ENCODE data around the gene EPHA10.
"Not testable (repeated sequence)": the region's sequence is repeated elsewhere in the genome, so short reads cannot be mapped to it uniquely, and the experiment has no call there.

The EPHA10 gene

GRCh38 chr1:37708471-37708870 is 56.4 kb downstream of the EPHA10 start:
- no peak for DNase-seq

GRCh38 chr1:37705399-37705798 is 59.5 kb downstream of the EPHA10 start:
- no peak for DNase-seq

- DNase-seq = no peak
Observed at GRCh38 chr1:37704966-37705365, 60.0 kb downstream of the EPHA10 start.

DNA sequence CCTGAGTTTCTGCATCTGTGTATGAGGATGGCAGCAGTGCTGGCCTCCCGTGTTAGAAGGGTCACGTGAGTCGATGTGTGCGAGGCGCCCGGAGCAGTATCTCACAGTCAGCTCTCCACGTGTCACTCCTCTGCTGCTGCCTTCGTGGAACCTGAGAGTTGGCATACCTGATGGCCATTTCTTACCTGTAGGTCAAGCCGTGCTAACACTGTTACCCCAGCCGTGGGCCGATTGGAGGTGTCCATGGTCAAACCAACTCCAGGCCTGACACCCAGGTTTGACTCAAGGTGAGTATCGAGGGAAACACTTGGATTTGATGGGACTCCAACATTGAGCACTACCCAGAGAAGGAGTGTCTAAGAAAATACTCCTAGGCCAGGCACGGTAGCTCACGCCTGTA is 61.9 kb downstream of the EPHA10 start:
- DNase-seq = no peak

- DNase-seq = no peak
Observed at GRCh38 chr1:37701051-37701450, 63.9 kb downstream of the EPHA10 start.

DNA sequence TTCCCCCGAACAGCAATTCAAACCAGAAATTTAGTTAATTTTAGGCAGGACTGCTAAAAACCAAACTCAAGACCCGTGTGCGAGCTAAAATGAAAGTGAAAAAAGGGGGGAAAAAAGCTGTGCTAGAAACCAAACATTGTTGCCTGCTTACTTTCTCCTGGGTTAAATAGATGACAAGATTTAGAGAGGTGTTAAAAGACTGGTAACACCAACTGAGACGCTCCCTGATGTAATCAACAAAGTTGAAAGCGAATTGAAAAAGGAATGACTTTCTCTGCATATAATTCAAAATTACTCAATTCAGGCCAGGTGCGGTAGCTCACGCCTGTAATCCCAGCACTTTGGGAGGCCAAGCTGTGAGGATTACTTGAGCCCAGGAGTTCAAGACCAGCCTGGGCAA is 65.8 kb downstream of the EPHA10 start:
- DNase-seq = no peak

GRCh38 chr1:37697737-37698136 is 67.2 kb downstream of the EPHA10 start:
- DNase-seq = no peak

DNA sequence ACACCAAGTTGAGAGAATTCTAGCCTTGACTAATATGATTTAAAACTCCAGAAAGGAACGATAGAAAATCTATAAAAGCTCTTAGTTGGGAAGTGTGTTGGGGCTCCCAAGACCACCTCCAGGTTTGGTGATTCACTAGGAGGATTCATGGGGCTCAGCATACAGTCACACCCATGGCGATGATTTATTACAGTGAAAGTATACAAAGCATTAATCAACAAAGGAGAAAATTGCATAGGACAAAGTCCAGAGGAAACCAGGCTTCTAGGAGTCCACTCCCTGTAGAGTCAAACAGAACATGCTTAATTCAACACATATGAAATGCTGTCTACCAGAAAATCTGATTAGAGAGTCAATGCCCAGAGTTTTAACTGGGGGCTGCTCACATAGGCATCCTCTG is 67.8 kb downstream of the EPHA10 start:
- no peak for DNase-seq

- peak; percentile 2 for DNase-seq
Observed at GRCh38 chr1:37692834-37693175, 72.1 kb downstream of the EPHA10 start.

DNA sequence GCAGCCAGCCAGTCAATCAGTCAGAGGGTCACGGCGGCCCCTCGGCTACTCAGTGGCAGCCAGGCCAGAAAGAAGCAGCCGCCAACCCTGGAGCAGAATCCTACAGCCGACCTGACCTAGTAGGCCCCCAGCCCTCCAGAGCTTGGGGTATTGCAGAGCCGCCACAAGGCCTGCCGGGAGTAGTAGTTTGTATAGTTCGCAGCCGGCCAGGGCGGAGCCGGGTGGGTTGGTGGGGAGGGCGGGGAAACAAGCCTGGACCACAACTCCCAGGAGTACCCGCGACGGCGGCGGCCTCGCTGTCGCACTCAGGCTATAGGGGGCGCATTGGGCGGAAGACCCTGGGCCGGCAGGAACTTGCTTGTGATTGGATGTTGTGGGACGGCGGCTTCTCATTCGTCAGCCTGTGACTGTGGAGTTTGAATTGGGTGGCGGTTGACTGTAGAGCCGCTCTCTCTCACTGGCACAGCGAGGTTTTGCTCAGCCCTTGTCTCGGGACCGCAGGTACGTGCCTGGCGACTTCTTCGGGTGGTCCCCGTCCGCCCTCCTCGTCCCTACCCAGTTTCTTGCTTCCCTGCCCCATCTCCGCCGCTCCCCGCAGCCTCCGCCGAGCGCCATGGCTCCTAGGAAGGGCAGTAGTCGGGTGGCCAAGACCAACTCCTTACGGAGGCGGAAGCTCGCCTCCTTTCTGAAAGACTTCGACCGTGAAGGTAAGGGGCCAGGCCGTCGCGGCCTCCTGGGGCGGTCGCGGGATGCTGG is 72.7 kb downstream of the EPHA10 start, which contains the start of gene CDCA8:
Gene CDCA8 (plus strand): TSS at position 439 of the 756 bp plus-strand sequence. CDS start 175 bp downstream, at position 614.
- DNase-seq = peak; percentile 97

DNA sequence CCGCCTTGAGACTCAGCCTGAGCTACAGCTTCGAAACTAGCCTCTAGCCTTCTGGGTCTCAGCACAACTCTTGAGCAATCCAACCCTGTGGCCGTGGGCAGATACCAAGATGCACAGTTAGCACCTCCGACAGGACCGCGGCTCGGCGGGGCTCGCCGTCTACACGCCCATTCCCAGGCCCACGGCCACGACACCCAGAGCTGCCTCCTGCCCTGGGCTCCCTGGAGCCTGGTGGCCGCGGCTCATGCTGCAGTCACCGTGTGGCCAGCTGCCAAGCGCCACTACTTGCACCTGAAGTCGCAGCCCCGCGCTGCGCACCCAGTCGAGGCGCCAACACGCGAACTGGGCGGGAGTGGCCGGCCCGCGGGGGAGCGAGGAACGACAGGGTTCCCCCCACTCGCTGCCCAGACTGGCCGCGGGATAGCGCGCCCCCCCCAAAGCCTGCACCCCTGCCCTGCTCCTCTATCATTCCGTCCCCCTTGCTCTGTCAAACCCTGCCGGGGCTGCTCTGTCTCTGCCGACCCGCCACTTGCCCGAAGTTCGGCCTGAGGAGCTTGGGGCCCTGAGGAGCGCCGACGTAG is 73.3 kb downstream of the EPHA10 start:
- no peak for DNase-seq

DNA sequence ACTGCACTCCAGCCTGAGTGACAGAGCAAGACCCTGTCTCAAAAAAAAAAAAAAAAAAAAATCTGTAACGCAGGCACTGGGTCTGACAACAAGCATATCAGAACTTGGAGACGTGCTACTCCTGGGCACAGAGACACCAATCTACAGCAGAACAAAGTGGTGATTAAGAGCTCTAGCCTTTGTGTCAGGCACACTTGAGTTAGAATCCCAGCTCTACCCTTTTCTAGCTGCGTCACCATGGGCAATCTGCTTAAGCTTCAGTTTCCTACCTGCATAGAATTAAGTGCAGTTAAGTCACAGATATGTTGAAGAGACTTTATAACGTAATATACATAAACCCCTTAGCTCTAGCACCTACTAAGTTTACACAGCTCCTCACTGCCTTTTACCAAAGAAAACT is 76.0 kb downstream of the EPHA10 start:
- DNase-seq = no peak

DNA sequence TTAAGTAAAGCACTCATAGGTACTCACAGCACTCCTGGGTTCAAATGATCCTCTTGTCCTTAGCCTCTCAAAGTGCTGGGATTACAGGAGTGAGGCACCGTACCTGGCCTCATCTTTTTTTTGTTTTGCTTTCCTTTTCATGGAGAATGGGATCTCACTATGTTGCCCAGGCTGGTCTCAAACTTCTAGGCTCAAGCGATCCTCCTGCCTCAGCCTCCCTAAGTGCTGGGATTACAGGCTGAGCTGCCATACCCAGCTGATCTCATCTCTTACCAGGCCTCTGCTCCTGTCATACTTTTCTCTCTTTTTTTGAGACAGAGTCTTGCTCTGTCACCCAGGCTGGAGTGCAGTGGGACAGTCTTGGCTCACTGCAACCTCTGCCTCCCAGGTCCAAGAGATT is 77.2 kb downstream of the EPHA10 start:
- DNase-seq = not testable (repeated sequence)

DNA sequence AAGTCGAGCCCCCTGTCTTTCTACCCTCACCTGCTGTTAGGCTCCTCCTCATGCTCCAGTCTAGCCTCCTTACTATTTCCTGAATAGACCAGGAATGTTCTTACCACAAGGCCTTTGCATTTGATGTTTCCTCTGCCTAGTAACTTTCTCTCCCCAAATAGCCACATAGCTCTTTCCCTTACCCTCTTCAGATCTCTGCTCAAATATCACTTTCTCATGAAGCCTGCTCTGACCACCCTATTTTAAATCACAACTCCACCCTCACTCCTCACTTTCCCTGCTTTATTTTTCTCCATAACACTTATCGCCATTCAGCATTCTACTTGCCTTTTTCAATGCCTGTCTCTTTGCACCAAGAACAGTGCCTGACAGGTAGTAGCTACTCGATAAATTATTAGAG is 79.2 kb downstream of the EPHA10 start:
- DNase-seq = no peak

DNA sequence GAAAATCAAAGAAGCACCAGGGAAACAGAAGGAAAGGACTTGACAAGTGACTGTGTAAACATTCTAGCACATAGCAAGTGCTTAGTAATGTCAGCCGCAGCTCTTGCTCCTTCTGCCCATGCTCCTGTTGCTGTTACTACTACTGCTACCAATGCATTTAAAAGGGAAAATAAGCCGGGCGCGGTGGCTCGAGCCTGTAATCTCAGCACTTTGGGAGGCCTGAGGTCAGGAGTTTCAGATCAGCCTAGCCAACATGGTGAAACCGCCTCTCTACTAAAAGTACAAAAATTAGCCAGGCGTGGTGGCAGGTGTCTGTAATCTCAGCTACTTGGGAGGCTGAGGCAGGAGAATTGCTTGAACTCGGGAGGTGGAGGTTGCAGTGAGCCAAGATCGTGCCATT is 80.7 kb downstream of the EPHA10 start:
- DNase-seq = not testable (repeated sequence)

DNA sequence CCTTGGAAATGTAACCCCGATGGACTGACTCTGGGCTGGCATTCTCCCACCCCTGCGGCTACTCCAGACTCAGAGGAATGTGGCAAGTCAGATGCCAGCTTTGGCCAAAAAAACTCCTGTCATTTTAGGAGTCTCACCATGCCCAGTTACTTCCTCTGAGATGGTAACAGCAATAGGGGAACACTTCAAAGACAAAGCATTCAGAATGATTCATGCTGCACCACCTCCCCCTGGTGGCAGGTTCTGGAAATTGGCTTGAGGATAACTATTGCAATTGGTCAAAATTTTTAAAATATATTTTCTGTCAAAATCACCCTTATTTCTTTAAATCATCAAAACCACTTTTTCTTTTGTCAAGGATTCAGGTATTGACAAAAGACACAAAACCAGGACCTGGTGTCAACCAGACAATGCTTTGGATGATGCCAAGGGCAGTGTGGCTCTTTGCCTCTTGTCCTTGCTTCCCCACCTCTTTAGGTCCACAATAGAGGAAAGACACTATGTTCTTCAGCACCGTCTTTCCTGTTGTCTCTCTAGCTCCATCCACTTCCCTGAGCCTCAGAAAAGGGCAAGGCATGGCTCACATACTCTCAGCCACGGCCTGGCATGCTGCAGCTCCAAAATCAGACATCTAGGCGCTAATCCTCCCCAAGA is 82.5 kb downstream of the EPHA10 start:
- peak; percentile 47 for DNase-seq

DNA sequence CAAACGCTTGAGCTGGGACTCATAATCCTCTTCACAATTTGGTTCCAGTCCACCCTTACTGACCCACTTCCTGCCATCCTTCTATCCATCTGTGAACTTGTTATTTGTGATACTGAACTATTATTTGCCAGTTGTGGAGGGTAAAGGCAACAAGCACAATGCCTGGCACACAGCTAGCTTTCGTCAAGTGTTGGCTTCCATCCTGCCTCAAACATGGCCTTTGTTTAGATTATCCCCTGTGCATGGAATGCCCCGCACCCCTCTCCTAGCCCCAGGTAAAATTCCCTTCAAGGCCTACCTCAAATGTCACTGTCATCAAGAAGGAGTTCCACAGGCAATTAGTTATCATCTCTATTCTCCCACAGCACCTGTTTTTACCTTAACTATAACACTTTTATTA is 84.0 kb downstream of the EPHA10 start:
- DNase-seq = no peak

DNA sequence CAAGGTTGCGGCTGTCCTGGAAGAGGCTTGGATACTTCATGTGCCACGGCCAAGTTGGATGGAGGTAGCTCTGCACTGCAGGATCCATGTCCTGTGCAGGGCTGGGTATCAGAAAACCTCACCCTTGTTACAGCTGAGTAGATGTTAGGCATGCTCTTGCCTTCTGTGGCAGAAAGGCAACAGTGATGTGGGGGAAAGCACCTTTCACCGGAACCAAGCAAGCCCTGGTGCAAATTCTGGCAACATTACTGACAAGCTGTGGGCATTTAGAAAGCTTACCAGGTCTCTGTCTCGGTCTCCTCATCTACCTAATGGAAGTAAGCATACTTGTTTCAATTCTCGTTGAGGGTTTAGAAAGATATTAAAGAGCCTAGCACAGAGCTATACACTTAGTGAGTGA is 87.1 kb downstream of the EPHA10 start:
- DNase-seq = no peak

DNA sequence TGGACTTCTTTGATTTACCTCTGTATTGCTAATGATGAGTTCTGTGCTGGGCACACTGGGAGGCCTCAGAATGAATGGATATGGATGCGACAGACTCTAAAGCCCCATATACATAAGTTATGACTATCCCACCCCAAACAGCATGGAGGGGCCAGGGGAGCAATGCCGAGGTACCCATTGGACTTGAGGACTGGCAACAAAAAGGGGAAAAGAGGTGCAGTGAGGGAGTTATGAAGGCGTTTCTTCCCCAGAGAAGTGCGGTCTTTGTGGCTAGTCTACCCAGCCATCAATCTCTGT is 87.8 kb downstream of the EPHA10 start:
- no peak for DNase-seq

GRCh38 chr1:37676281-37677142 is 88.4 kb downstream of the EPHA10 start:
- no peak for DNase-seq

- DNase-seq = no peak
Observed at GRCh38 chr1:37673920-37674319, 91.0 kb downstream of the EPHA10 start.

DNA sequence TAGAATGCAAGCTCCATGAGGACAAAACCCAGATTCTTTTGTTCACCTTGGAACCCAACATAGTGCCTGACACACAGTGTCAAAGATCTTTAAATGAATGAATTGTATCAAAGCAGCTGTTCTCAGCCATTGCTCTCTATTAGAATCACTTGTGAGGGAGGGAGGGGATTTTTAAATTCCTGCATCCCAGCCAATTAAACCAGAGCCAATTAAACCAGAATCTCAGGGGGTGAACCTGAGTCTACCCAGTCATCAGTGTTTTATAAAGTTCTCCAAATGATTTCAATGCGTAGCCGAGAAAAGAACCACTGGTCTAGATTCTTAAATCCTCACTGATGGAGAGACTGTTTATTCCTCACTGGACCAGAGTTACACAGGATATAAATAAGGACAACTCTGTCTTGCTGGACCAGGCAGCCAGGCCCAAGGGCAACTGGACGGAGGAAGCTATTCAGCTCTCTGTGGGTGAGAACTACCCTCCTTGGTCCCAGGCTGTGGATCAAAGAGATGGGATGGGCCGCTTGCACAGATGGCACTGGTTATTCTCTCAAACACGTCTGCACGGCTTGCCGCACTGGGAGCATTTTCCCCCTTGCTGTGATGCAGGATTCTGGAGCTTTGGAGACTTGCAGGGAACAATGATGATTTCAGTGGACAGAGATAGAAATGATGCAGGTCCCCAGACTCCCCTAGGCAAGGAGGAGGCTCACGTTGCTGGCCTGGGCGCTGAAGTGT is 92.6 kb downstream of the EPHA10 start:
- DNase-seq = no peak

GRCh38 chr1:37671261-37671660 is 93.7 kb downstream of the EPHA10 start:
- no peak for DNase-seq

All from NCI-H1436 (cell line).